SK-N-SH treated with all-trans-retinoic acid at 6 μM for 48 hours (cell line): ENCODE results near the gene TMEM125.

Experiments used
- ATAC-seq: fragments of 200-7000 bp; cut with Tn5 transposase; 3 replicates; pipeline ENCODE4 v1.9.1; 2020; ENCODE audit warnings: mild to moderate bottlenecking, moderate library complexity
- ARNTL ChIP-seq: fragments of 450-650 bp; formaldehyde crosslinking; IDR thresholded peaks from 2 replicates; pipeline ENCODE4 v1.5.0; 2020; ENCODE audit warnings: low read depth, mild to moderate bottlenecking, moderate library complexity, borderline replicate concordance
- BACH2 ChIP-seq: fragments of 250-450 bp; sonication (Bioruptor Pico); IDR thresholded peaks from 2 replicates; pipeline ENCODE4 v1.9.0; 2021; ENCODE audit warnings: mild to moderate bottlenecking, borderline replicate concordance
- ESRRG ChIP-seq: fragments of 250-450 bp; sonication (Bioruptor Pico); IDR thresholded peaks from 2 replicates; pipeline ENCODE4 v1.6.1; 2021; ENCODE audit warnings: mild to moderate bottlenecking
- GLIS3 ChIP-seq: fragments of 250-450 bp; sonication (Bioruptor Pico); IDR thresholded peaks from 2 replicates; pipeline ENCODE4 v1.5.0; 2020; ENCODE audit warnings: mild to moderate bottlenecking, moderate library complexity
- ISL1 ChIP-seq: fragments of 250-450 bp; sonication (Bioruptor Pico); IDR thresholded peaks from 2 replicates; pipeline ENCODE4 v2.1.2; 2022; ENCODE audit warnings: mild to moderate bottlenecking, moderate library complexity
- OSR1 ChIP-seq: fragments of 250-450 bp; sonication (Bioruptor Pico); IDR thresholded peaks from 2 replicates; pipeline ENCODE4 v1.8.0; 2022; ENCODE audit warnings: moderate library complexity, mild to moderate bottlenecking, inconsistent platforms
- PPARA ChIP-seq: fragments of 250-450 bp; sonication (Bioruptor Pico); IDR thresholded peaks from 2 replicates; pipeline ENCODE4 v1.5.0; 2020; ENCODE audit warnings: mild to moderate bottlenecking, borderline replicate concordance
- RARB ChIP-seq: fragments of 250-450 bp; sonication (Bioruptor Pico); IDR thresholded peaks from 2 replicates; pipeline ENCODE4 v1.8.0; 2021; ENCODE audit warnings: mild to moderate bottlenecking, moderate library complexity
- SNAI2 ChIP-seq: fragments of 250-450 bp; sonication (Bioruptor Pico); IDR thresholded peaks from 2 replicates; pipeline ENCODE4 v1.5.0; 2020; ENCODE audit warnings: mild to moderate bottlenecking, moderate library complexity
- TCF4 ChIP-seq: fragments of 250-450 bp; sonication (Bioruptor Pico); IDR thresholded peaks from 2 replicates; pipeline ENCODE4 v1.8.0; 2021; ENCODE audit warnings: mild to moderate bottlenecking, moderate library complexity, borderline replicate concordance
- TOX ChIP-seq: fragments of 250-450 bp; sonication (Bioruptor Pico); IDR thresholded peaks from 2 replicates; pipeline ENCODE4 v1.8.0; 2021; ENCODE audit warnings: mild to moderate bottlenecking, moderate library complexity, borderline replicate concordance
- ZC3H10 ChIP-seq: fragments of 250-450 bp; sonication (Bioruptor Pico); IDR thresholded peaks from 2 replicates; pipeline ENCODE4 v1.5.1; 2021; ENCODE audit warnings: mild to moderate bottlenecking, moderate library complexity
- ZFP3 ChIP-seq: fragments of 250-450 bp; sonication (Bioruptor Pico); IDR thresholded peaks from 2 replicates; pipeline ENCODE4 v1.5.0; 2020; ENCODE audit warnings: mild to moderate bottlenecking, moderate library complexity
- ZFP30 ChIP-seq: fragments of 450-650 bp; formaldehyde crosslinking; IDR thresholded peaks from 2 replicates; pipeline ENCODE4 v1.5.0; 2022; ENCODE audit warnings: mild to moderate bottlenecking, moderate library complexity
- ZNF565 ChIP-seq: fragments of 450-650 bp; formaldehyde crosslinking; conservative IDR thresholded peaks from 2 replicates; pipeline ENCODE4 v1.5.0; 2020; ENCODE audit warnings: low read depth, mild to moderate bottlenecking, moderate library complexity
- ZNF70 ChIP-seq: fragments of 450-650 bp; formaldehyde crosslinking; IDR thresholded peaks from 2 replicates; pipeline ENCODE4 v1.5.0; 2020; ENCODE audit warnings: mild to moderate bottlenecking, moderate library complexity
- ZNF8 ChIP-seq: fragments of 450-650 bp; formaldehyde crosslinking; IDR thresholded peaks from 2 replicates; pipeline ENCODE4 v1.5.0; 2020; ENCODE audit warnings: mild to moderate bottlenecking, moderate library complexity
- TF ChIP-seq, protein P1 (sequence below): fragments of 250-450 bp; sonication (Bioruptor Pico); IDR thresholded peaks from 2 replicates; pipeline ENCODE4 v1.5.0; 2020; ENCODE audit warnings: mild to moderate bottlenecking, moderate library complexity
- TF ChIP-seq, protein P2 (sequence below): fragments of 250-450 bp; sonication (Bioruptor Pico); IDR thresholded peaks from 2 replicates; pipeline ENCODE4 v1.8.0; 2021; ENCODE audit warnings: low read depth, mild to moderate bottlenecking, moderate library complexity, borderline replicate concordance
- TF ChIP-seq, protein P3 (sequence below): fragments of 250-450 bp; sonication (Bioruptor Pico); IDR thresholded peaks from 2 replicates; pipeline ENCODE4 v1.5.1; 2021; ENCODE audit warnings: mild to moderate bottlenecking, moderate library complexity
- TF ChIP-seq, protein P4 (sequence below): fragments of 250-450 bp; sonication (Bioruptor Pico); IDR thresholded peaks from 2 replicates; pipeline ENCODE4 v1.8.0; 2020; ENCODE audit warnings: mild to moderate bottlenecking, moderate library complexity, borderline replicate concordance

The TMEM125 gene

DNA sequence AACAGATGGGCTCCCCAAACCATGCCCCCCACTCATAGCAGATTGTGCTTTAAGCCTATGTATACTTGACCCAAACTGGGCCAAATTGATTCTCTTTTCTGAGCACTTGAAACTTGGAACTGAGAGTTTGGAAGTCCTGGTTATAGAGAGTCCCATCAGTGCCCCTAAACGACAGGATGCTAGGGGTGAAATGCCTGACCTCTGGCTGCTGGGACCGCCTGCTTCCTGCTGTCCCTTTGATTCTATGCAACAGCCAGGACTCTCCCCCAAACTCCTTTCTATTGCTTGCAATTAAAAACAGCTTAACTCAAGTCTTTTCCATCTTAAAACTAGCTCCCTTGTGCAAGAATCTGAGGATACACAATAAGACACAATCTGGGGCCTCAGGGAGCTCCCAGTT lies 10.9 kb downstream of the TMEM125 start:
- no peak for ATAC-seq
- TF ChIP-seq SNAI2 (CRISPR knock-in tag): no peak
- TF ChIP-seq BACH2: no peak

DNA sequence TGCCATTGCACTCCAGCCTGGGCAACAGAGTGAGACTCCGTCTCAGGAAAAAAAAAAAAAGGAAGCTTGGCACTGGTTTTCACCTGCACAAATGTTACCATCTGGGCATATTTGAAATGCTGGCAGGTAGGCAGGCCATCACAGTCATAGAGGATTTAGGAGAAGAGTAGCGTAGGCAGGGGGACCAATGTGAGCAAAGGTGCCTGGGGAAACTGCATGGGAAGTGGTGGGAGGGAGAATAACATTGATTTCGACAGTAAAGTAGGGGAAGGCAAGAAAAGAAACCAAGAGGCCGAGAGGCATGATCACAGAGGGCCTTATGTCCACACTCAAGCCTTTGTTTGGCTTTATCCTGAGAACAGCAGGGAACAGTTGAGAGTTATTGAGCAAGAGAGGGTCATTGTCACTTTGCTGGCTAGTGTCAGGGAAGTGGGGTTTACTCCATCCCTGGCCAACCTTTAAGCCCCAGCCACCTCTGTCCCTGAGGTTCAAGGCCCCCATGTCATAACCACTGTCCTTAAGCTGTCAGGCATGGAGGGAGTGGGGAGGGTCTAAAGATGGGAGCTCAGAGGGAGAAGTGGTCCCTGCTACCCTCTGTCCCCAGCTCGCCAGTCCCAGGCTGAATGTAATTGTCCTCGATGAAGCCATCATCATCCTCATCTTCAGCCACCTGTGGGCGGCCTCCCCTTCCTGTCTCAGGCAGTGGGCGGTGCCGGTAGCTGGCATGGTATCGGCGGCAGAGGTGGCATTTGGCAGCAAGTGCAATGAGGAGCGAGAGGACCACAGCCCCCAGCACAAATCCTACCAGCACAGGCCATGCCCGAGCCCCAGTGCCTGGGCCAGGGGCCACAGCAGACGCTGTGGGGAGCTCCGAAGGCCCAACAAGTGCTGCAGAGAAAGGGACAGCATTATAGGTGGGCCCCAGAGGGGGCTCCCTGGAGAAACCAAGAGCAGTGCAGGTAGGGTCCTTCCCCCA lies 12.7 kb downstream of the TMEM125 start:
- no peak for TF ChIP-seq ESRRG (CRISPR knock-in tag)
- TF ChIP-seq, protein P1, sequence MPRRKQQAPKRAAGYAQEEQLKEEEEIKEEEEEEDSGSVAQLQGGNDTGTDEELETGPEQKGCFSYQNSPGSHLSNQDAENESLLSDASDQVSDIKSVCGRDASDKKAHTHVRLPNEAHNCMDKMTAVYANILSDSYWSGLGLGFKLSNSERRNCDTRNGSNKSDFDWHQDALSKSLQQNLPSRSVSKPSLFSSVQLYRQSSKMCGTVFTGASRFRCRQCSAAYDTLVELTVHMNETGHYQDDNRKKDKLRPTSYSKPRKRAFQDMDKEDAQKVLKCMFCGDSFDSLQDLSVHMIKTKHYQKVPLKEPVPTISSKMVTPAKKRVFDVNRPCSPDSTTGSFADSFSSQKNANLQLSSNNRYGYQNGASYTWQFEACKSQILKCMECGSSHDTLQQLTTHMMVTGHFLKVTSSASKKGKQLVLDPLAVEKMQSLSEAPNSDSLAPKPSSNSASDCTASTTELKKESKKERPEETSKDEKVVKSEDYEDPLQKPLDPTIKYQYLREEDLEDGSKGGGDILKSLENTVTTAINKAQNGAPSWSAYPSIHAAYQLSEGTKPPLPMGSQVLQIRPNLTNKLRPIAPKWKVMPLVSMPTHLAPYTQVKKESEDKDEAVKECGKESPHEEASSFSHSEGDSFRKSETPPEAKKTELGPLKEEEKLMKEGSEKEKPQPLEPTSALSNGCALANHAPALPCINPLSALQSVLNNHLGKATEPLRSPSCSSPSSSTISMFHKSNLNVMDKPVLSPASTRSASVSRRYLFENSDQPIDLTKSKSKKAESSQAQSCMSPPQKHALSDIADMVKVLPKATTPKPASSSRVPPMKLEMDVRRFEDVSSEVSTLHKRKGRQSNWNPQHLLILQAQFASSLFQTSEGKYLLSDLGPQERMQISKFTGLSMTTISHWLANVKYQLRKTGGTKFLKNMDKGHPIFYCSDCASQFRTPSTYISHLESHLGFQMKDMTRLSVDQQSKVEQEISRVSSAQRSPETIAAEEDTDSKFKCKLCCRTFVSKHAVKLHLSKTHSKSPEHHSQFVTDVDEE (CRISPR knock-in tag): no peak

DNA sequence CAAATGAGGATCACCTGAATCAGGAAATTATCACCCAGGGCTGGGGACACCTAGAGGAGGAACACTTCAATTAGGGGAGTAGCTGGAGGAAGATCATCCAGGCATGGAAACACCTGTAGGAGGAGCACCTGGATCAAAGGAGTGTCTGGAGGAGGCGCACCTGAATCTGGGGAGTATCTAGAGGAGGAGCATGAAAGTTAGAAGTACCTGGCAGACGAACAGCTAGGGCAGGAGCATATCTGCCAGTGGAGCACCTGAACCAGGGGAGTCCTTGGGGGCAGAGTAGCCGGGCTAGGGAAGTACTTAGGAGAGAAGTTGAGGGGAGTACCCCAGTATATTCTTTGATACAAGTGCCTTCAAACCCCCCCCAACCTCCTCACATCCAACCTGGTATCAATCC lies 14.3 kb downstream of the TMEM125 start:
- no peak for ATAC-seq
- no peak for TF ChIP-seq TOX (CRISPR knock-in tag)
- no peak for TF ChIP-seq ZFP30 (CRISPR knock-in tag)
- no peak for TF ChIP-seq ARNTL (CRISPR knock-in tag)
- TF ChIP-seq BACH2: no peak
- TF ChIP-seq, protein P1 (CRISPR knock-in tag): no peak
- no peak for TF ChIP-seq PPARA (CRISPR knock-in tag)
- TF ChIP-seq, protein P2, sequence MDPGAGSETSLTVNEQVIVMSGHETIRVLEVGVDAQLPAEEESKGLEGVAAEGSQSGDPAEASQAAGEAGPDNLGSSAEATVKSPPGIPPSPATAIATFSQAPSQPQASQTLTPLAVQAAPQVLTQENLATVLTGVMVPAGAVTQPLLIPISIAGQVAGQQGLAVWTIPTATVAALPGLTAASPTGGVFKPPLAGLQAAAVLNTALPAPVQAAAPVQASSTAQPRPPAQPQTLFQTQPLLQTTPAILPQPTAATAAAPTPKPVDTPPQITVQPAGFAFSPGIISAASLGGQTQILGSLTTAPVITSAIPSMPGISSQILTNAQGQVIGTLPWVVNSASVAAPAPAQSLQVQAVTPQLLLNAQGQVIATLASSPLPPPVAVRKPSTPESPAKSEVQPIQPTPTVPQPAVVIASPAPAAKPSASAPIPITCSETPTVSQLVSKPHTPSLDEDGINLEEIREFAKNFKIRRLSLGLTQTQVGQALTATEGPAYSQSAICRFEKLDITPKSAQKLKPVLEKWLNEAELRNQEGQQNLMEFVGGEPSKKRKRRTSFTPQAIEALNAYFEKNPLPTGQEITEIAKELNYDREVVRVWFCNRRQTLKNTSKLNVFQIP (CRISPR knock-in tag): no peak
- no peak for TF ChIP-seq ESRRG (CRISPR knock-in tag)
- TF ChIP-seq, protein P3, sequence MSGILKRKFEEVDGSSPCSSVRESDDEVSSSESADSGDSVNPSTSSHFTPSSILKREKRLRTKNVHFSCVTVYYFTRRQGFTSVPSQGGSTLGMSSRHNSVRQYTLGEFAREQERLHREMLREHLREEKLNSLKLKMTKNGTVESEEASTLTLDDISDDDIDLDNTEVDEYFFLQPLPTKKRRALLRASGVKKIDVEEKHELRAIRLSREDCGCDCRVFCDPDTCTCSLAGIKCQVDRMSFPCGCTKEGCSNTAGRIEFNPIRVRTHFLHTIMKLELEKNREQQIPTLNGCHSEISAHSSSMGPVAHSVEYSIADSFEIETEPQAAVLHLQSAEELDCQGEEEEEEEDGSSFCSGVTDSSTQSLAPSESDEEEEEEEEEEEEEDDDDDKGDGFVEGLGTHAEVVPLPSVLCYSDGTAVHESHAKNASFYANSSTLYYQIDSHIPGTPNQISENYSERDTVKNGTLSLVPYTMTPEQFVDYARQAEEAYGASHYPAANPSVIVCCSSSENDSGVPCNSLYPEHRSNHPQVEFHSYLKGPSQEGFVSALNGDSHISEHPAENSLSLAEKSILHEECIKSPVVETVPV (CRISPR knock-in tag): no peak
- no peak for TF ChIP-seq GLIS3 (CRISPR knock-in tag)
- TF ChIP-seq ZC3H10 (CRISPR knock-in tag): no peak
- no peak for TF ChIP-seq ZFP3 (CRISPR knock-in tag)
- TF ChIP-seq RARB: no peak
- no peak for TF ChIP-seq ZNF565
- no peak for TF ChIP-seq TCF4 (CRISPR knock-in tag)
- no peak for TF ChIP-seq OSR1 (CRISPR knock-in tag)
- no peak for TF ChIP-seq ZNF8
- TF ChIP-seq SNAI2 (CRISPR knock-in tag): no peak

More for the DNA sequence above, 12.7 kb downstream of the TMEM125 start:
- no peak for ATAC-seq

DNA sequence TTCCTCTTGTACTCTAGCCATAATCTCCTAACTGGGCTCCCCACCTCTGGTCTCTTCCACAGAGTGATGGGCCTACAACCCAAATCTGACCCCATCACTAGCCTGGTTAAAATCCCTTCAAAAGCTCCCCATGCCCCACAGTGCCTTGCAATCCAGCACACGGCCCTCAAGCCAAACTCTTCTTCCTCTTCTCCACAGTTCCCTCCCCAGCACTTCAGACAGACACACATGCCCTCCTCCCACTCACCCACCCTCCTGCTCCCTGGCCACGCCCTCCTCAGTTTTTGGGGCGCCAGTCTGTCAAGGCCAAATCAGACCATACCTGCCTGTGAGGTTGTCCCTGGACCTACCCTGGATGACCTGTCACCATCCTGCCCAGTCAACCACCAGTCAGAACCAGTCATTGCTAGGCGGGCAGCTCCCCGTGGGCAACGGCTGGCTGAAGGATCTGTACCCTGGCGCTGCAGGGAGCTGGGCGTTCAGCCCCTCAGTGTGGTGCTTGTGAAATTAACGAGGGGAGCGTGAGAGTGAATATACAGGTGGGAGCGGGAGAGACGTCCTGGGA lies 14.8 kb downstream of the TMEM125 start:
- no peak for ATAC-seq
- no peak for TF ChIP-seq ZNF70
- TF ChIP-seq ZFP30 (CRISPR knock-in tag): no peak
- TF ChIP-seq GLIS3 (CRISPR knock-in tag): no peak
- TF ChIP-seq, protein P2 (CRISPR knock-in tag): no peak
- no peak for TF ChIP-seq ISL1 (CRISPR knock-in tag)
- TF ChIP-seq OSR1 (CRISPR knock-in tag): no peak
- no peak for TF ChIP-seq TOX (CRISPR knock-in tag)
- TF ChIP-seq, protein P4, sequence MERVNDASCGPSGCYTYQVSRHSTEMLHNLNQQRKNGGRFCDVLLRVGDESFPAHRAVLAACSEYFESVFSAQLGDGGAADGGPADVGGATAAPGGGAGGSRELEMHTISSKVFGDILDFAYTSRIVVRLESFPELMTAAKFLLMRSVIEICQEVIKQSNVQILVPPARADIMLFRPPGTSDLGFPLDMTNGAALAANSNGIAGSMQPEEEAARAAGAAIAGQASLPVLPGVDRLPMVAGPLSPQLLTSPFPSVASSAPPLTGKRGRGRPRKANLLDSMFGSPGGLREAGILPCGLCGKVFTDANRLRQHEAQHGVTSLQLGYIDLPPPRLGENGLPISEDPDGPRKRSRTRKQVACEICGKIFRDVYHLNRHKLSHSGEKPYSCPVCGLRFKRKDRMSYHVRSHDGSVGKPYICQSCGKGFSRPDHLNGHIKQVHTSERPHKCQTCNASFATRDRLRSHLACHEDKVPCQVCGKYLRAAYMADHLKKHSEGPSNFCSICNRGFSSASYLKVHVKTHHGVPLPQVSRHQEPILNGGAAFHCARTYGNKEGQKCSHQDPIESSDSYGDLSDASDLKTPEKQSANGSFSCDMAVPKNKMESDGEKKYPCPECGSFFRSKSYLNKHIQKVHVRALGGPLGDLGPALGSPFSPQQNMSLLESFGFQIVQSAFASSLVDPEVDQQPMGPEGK: no peak
- TF ChIP-seq ARNTL (CRISPR knock-in tag): no peak
- TF ChIP-seq ZNF565: no peak
